ENCODE data around the gene UBAC2.
"Not testable (repeated sequence)": the region's sequence is repeated elsewhere in the genome, so short reads cannot be mapped to it uniquely, and the experiment has no call there.

The UBAC2 gene

GRCh38 chr13:99226513-99226912 lies 25.9 kb downstream of the UBAC2 start:
- H3K4me3 ChIP-seq (ENCODE audit: low read depth, low read length), result no peak overlapping the region
- TF ChIP-seq, protein P1, sequence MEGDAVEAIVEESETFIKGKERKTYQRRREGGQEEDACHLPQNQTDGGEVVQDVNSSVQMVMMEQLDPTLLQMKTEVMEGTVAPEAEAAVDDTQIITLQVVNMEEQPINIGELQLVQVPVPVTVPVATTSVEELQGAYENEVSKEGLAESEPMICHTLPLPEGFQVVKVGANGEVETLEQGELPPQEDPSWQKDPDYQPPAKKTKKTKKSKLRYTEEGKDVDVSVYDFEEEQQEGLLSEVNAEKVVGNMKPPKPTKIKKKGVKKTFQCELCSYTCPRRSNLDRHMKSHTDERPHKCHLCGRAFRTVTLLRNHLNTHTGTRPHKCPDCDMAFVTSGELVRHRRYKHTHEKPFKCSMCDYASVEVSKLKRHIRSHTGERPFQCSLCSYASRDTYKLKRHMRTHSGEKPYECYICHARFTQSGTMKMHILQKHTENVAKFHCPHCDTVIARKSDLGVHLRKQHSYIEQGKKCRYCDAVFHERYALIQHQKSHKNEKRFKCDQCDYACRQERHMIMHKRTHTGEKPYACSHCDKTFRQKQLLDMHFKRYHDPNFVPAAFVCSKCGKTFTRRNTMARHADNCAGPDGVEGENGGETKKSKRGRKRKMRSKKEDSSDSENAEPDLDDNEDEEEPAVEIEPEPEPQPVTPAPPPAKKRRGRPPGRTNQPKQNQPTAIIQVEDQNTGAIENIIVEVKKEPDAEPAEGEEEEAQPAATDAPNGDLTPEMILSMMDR (conservative IDR thresholded peaks at IDR 0.05; ENCODE audit: low read depth, low read length), result no peak
- DNase-seq (ENCODE audit: low read depth), result peak; percentile 5

DNA sequence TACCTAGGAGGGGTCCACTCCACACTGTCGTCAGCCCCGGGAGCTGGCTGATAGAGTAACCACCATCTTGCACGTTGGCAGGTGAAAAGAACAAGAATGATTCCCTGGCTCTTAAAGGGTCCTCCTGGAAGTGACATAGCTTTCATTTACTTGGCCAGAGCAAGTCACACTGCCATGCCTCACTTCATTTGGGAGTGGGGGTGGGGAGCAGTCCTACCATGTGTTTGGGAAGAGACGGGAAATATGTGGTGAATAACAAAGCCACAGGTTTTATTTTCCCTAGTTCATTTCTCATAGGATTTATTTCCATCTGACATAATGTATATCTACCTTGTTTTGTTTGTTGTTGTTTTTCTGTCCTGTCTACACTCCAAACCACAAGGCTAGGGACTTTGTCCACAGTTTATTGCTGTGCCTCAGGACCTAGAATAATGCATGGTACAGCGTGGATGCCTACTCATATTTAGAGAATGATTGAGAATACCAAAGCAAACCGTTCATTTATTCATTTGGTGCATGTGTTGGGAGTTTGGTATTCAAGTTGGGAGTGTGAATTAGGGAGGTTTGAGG lies 26.8 kb downstream of the UBAC2 start:
- DNase-seq (ENCODE audit: low read depth), result no peak
- no peak overlapping the region for H3K4me3 ChIP-seq (ENCODE audit: low read depth, low read length)
- TF ChIP-seq, protein P1 (conservative IDR thresholded peaks at IDR 0.05; ENCODE audit: low read depth, low read length), result no peak

DNA sequence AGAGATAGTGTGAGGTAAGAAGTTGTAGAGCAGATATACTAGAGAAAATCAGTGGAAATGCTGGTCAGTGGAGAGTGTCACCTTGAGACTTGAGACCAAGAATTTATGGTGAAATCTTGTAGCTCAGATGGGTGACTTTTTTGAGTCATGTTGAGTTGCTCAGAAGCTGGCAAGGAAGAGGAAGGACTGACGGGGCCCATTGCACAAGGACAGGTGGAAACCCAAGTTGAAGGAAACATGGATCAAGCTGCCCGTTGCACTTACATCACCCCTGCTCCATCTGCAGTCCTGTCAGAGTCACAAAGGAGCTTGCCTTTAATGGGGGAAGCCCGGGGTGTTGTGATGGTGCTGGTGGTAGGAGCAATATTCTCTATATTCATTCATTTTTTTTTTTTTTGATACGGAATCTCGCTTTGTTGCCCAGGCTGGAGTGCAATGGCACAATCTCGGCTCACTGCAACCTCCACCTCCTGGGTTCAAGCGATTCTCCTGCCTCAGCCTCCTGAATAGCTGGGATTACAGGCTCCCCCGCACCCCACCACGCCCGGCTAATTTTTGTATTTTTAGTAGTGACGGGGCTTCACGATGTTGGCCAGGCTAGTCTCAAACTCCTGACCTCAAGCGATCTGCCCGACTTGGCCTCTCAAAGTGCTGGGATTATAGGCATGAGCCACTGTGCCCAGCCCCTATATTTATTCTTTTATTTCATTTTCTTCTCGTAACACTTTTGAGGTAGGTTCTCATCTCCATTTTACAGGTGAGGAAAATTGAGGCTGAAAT lies 27.4 kb downstream of the UBAC2 start:
- no peak overlapping the region for H3K4me3 ChIP-seq (ENCODE audit: low read depth, low read length)
- no peak for DNase-seq (ENCODE audit: low read depth)
- TF ChIP-seq, protein P1 (conservative IDR thresholded peaks at IDR 0.05; ENCODE audit: low read depth, low read length), result no peak

- DNase-seq (ENCODE audit: low read depth), result peak; percentile 77
- no peak overlapping the region for H3K4me3 ChIP-seq (ENCODE audit: low read depth, low read length)
- TF ChIP-seq, protein P1 (conservative IDR thresholded peaks at IDR 0.05; ENCODE audit: low read depth, low read length), result no peak
These were observed 28.4 kb downstream of the UBAC2 start for GRCh38 chr13:99228737-99229691.

DNA sequence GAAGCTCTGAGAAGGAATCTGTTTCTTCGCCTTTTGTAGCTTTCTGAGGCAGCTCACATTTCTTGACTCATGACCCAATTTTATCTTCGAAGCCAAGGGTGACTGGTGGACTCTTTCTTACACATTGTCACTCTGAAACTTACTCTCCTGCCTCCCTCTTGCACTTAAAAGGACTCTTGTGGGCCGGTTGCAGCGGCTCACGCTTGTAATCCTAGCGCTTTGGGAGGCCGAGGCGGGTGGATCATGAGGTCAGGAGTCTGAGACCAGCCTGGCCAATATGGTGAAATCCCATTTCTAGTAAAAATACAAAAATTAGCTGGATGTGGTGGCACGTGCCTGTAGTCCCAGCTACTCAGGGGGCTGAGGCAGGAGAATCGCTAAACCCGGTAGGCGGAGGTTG lies 29.9 kb downstream of the UBAC2 start:
- DNase-seq (ENCODE audit: low read depth); H3K4me3 ChIP-seq (ENCODE audit: low read depth, low read length): not testable (repeated sequence)

DNA sequence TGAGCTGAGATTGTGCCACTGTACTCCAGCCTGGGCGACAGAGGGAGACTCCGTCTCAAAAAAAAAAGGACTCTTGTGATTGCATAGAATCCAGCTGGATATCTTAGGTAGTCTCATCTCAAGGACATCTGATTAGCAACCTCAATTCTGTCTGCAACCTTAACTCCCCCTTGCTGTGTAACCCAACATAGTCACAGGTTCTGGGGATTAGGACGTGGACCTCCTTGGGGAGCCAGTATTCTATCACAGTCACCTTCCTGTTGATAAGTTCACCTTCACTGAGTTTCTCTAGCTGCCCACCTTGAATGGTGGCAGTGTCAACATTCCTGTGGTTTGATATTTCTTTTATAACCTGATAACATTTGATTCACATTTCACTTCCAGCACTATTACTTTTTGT lies 30.3 kb downstream of the UBAC2 start:
- TF ChIP-seq, protein P1 (conservative IDR thresholded peaks at IDR 0.05; ENCODE audit: low read depth, low read length), result no peak
- no peak overlapping the region for H3K4me3 ChIP-seq (ENCODE audit: low read depth, low read length)
- DNase-seq (ENCODE audit: low read depth), result no peak

DNA sequence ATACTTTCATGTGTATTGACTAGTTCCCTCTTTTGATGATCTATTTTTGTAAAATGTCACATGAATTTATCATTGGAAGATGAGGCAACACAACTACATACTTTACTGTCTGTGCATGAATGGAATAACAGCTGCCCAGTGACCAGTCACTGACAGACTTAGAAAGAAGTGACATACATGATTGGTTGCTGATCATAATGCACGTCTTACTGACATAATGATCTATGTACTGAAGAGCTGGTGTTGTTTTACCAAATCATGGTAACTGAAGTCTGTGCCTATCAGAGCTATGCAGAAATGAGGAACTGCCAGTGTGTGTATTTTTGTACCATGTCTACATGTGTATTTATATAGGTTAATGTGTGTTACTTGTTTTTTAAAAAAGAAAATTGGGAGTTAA lies 31.1 kb downstream of the UBAC2 start:
- no peak overlapping the region for H3K4me3 ChIP-seq (ENCODE audit: low read depth, low read length)
- TF ChIP-seq, protein P1 (conservative IDR thresholded peaks at IDR 0.05; ENCODE audit: low read depth, low read length), result no peak
- no peak for DNase-seq (ENCODE audit: low read depth)
